SK-N-SH (cell line): ENCODE measurements around the gene SLC25A41. TPM values are rescaled to one million over a fixed set of nuclear protein-coding genes. Genes with fewer than 3 reads are reported as not detected.
A peak's percentile ranks its signal among the peaks of the same experiment; 100 is the strongest.

Source experiments
- CTCF ChIA-PET: fragments of 300-600, 350-600 bp; formaldehyde crosslinking; extraction: SDS; loops from one replicate; lab custom pipeline; 2021; lab: Yijun Ruan, JAX
- POLR2A ChIA-PET: fragments of 350-600 bp; sonication (Branson Sonifier 250); formaldehyde crosslinking; extraction: SDS; loops from one replicate; lab custom pipeline; 2020; ENCODE audit warnings: antibody characterized with exemption, inconsistent platforms; lab: Yijun Ruan, JAX
- DNase-seq: peaks from one replicate; pipeline ENCODE4 v3.0.0; 2012
- H2AFZ ChIP-seq: fragments of 200-600 bp; sonication (generic); 2 replicates; pipeline ENCODE4 v1.8.1; 2016; ENCODE audit warnings: antibody characterized with exemption, mild to moderate bottlenecking, low read depth
- H3F3A ChIP-seq: fragments of 200-600 bp; sonication (generic); replicated peaks from 2 replicates; pipeline ENCODE3; 2016; ENCODE audit warnings: antibody characterized with exemption, mild to moderate bottlenecking; ENCODE audit not compliant: insufficient read depth
- H3K27ac ChIP-seq, 2 experiments: fragments of 200-500 bp in 1 of 2; fragments of 200-600 bp in 1 of 2; sonication (Bioruptor generic) in 1 of 2; sonication (generic), shearing (Covaris generic) in 1 of 2; 2 replicates each; pipeline versions ENCODE4 v1.5.1 to v1.6.1; 2014 to 2016; ENCODE audit warnings: low read depth in 2 of 2, inconsistent platforms in 1 of 2, low read length in 1 of 2, mild to moderate bottlenecking in 1 of 2, mixed read lengths in 1 of 2
- H3K27me3 ChIP-seq: fragments of 200-600 bp; sonication (generic), shearing (Covaris generic); 2 replicates; pipeline ENCODE4 v1.6.1; 2016; ENCODE audit warnings: mixed run types; ENCODE audit not compliant: insufficient read depth
- H3K36me3 ChIP-seq, 2 experiments: fragments of 200-500 bp in 1 of 2; fragments of 200-600 bp in 1 of 2; sonication (Bioruptor generic) in 1 of 2; sonication (generic) in 1 of 2; replicated peaks in 1 of 2; 2 replicates each; pipeline versions ENCODE3 to v1.5.1; 2014 to 2016; ENCODE audit warnings: low read length in 1 of 2, mild to moderate bottlenecking in 1 of 2; ENCODE audit not compliant: insufficient read depth in 2 of 2, control insufficient read depth in 1 of 2
- H3K4me1 ChIP-seq, 2 experiments: fragments of 200-500 bp in 1 of 2; fragments of 200-600 bp in 1 of 2; sonication (Bioruptor generic) in 1 of 2; sonication (generic), shearing (Covaris generic) in 1 of 2; 2 replicates each; pipeline versions ENCODE4 v1.5.1 to v1.6.1; 2014 to 2016; ENCODE audit warnings: low read depth in 1 of 2, low read length in 1 of 2, mixed run types in 1 of 2; ENCODE audit not compliant: insufficient read depth in 2 of 2, control insufficient read depth in 1 of 2
- H3K4me2 ChIP-seq: fragments of 200-600 bp; sonication (generic), shearing (Covaris generic); 2 replicates; pipeline ENCODE4 v1.6.1; 2017; ENCODE audit warnings: mixed run types
- H3K4me3 ChIP-seq, 2 experiments: fragments of 200-500 bp in 1 of 2; fragments of 200-600 bp in 1 of 2; sonication (Bioruptor generic) in 1 of 2; sonication (generic), shearing (Covaris generic) in 1 of 2; 2 replicates each; pipeline versions ENCODE4 v1.5.1 to v1.8.1; 2014 to 2016; ENCODE audit warnings: low read depth in 2 of 2, inconsistent platforms in 1 of 2, low read length in 1 of 2, mild to moderate bottlenecking in 1 of 2, mixed read lengths in 1 of 2, moderate library complexity in 1 of 2
- H3K79me2 ChIP-seq: fragments of 200-600 bp; sonication (generic); 2 replicates; pipeline ENCODE4 v1.8.1; 2017; ENCODE audit warnings: mild to moderate bottlenecking; ENCODE audit not compliant: insufficient read depth
- H3K9ac ChIP-seq: fragments of 200-600 bp; sonication (generic); 2 replicates; pipeline ENCODE4 v1.6.1; 2017; ENCODE audit warnings: mixed run types
- H3K9me2 ChIP-seq: fragments of 200-600 bp; sonication (generic); 2 replicates; pipeline ENCODE4 v1.6.1; 2017; ENCODE audit warnings: mixed run types
- H3K9me3 ChIP-seq: fragments of 200-600 bp; sonication (generic); 2 replicates; pipeline ENCODE4 v1.6.1; 2017; ENCODE audit warnings: mixed run types, mild to moderate bottlenecking, moderate library complexity
- H4K20me1 ChIP-seq: fragments of 200-600 bp; sonication (generic); 2 replicates; pipeline ENCODE4 v1.6.1; 2017; ENCODE audit warnings: mild to moderate bottlenecking, mixed run types; ENCODE audit not compliant: insufficient read depth
- ELF1 ChIP-seq: IDR thresholded peaks from 2 replicates; pipeline ENCODE4 v1.4.0; 2012
- EZH2phosphoT487 ChIP-seq: fragments of 200-600 bp; sonication (generic); IDR thresholded peaks from 2 replicates; pipeline ENCODE4 v1.6.1; 2017; ENCODE audit warnings: low read depth, mixed run types, mild to moderate bottlenecking, antibody characterized with exemption, moderate library complexity, borderline replicate concordance
- FOSL2 ChIP-seq: IDR thresholded peaks from 2 replicates; pipeline ENCODE4 v1.4.0; 2012; ENCODE audit warnings: low read depth, mild to moderate bottlenecking, moderate library complexity, borderline replicate concordance
- IRF3 ChIP-seq: fragments of 150-350 bp; IDR thresholded peaks from 2 replicates; pipeline ENCODE4 v1.6.1; 2016; ENCODE audit warnings: mild to moderate bottlenecking, low read depth, low read length
- JUND ChIP-seq: IDR thresholded peaks from 2 replicates; pipeline ENCODE4 v1.4.0; 2012
- MAX ChIP-seq: IDR thresholded peaks from 2 replicates; pipeline ENCODE4 v1.4.0; 2012; ENCODE audit warnings: low read depth
- MXI1 ChIP-seq: IDR thresholded peaks from 2 replicates; pipeline ENCODE4 v1.6.1; 2012; ENCODE audit warnings: mild to moderate bottlenecking, low read depth, low read length, improper control_type of control experiment
- PBX3 ChIP-seq: IDR thresholded peaks from 2 replicates; pipeline ENCODE4; 2012
- RXRA ChIP-seq: IDR thresholded peaks from 2 replicates; pipeline ENCODE4 v1.4.0; 2012; ENCODE audit warnings: low read depth, mild to moderate bottlenecking, borderline replicate concordance
- SIN3A ChIP-seq: IDR thresholded peaks from 2 replicates; pipeline ENCODE4 v1.6.1; 2012; ENCODE audit warnings: low read depth, mild to moderate bottlenecking, low read length, moderate library complexity, borderline replicate concordance
- USF1 ChIP-seq: IDR thresholded peaks from 2 replicates; pipeline ENCODE4 v1.4.0; 2012; ENCODE audit warnings: low read depth, borderline replicate concordance
- YY1 ChIP-seq: IDR thresholded peaks from 2 replicates; pipeline ENCODE4 v1.4.0; 2012; ENCODE audit warnings: low read depth, mild to moderate bottlenecking
- WGBS: methylation state at CpG from one replicate; pipeline ENCODE4 v1.1.6; 2017; ENCODE audit warnings: low lambda C conversion rate; 5-methylcytosine and 5-hydroxymethylcytosine counted together
- polyA plus RNA-seq, 3 experiments: library from polyadenylated mRNA; depleted of rRNA; stranded (reverse); fragments of >200 nt; gene quantifications; 2 replicates each; pipeline ENCODE4 v1.2.3, GENCODE V29; 2012

SLC25A41 gene
- polyA plus RNA-seq, 1 of the 3 experiments (the other 2 are of a cell fraction) = 0.12 TPM

GRCh38 chr19:6423499-6424194 lies 9.9 kb downstream of the SLC25A41 start:
- Histone ChIP-seq H4K20me1 (peaks cover 54% of the 10 kb centered on the region), H3K27me3 (no peaks in the 10 kb centered on the region), H3K4me2 (peak overlapping the region; percentile 98), H3K27ac (peak overlapping the region; percentile 56 to 65; a peak in 3 of 4 replicates)
- 0% methylated on average over 18 of the region's 20 CpGs for WGBS
- CTCF ChIA-PET = interaction anchor here (4.0 kb wide), 1 partner anchor 12 kb away, joined by 16 read pairs; no protein-coding TSS in a partner anchor
- DNase-seq = peak; percentile 65
- no peak for TF ChIP-seq SIN3A
- TF ChIP-seq MAX = no peak
- TF ChIP-seq MXI1 = peak; percentile 33; the same call in 1 of the 2 replicates
- TF ChIP-seq ELF1 = no peak
- TF ChIP-seq EZH2phosphoT487 = no peak
- TF ChIP-seq, all 33 proteins: peak for 1
- POLR2A ChIA-PET = no interaction called here
- H3K36me3 ChIP-seq = peaks cover 10 to 37% of the 10 kb centered on the region in 2 experiments
- no peak overlapping the region for H2AFZ ChIP-seq
- H3K9ac ChIP-seq = peak overlapping the region; percentile 93
- no peaks in the 10 kb centered on the region for H3K9me3 ChIP-seq
- peaks cover 6% of the 10 kb centered on the region for H3F3A ChIP-seq
- H3K4me1 ChIP-seq = peaks cover 10 to 15% of the 10 kb centered on the region in 2 experiments; a peak in 2 of 4 replicates
- H3K79me2 ChIP-seq = peaks cover 52% of the 10 kb centered on the region
- no peaks in the 10 kb centered on the region for H3K9me2 ChIP-seq
- H3K4me3 ChIP-seq = peak overlapping the region; percentile 83 to 88

- POLR2A ChIA-PET = no interaction called here
- 0 out of 2 replicates have a peak overlapping the region, but pooled peaks have one; percentile 93 for H3K9ac ChIP-seq
- 90% methylated on average over 10 of the region's 20 CpGs for WGBS
These were observed 12.2 kb downstream of the SLC25A41 start for GRCh38 chr19:6421075-6422014.

More at GRCh38 chr19:6421075-6422014, 12.2 kb downstream of the SLC25A41 start:
- CTCF ChIA-PET = interaction anchor here (4.0 kb wide), 1 partner anchor 10 kb away, joined by 16 read pairs; no protein-coding TSS in a partner anchor
- Histone ChIP-seq H2AFZ (no peak overlapping the region), H3K9me3 (no peaks in the 10 kb centered on the region), H3K79me2 (peaks cover 61% of the 10 kb centered on the region), H3F3A (peaks cover 6% of the 10 kb centered on the region), H3K9me2 (no peaks in the 10 kb centered on the region), H3K4me1 (peaks cover 10 to 15% of the 10 kb centered on the region in 2 experiments; a peak in 2 of 4 replicates), H3K4me3 (no peak overlapping the region), H3K27me3 (no peaks in the 10 kb centered on the region), H3K27ac (no peak overlapping the region), H4K20me1 (peaks cover 67% of the 10 kb centered on the region), H3K36me3 (peaks cover 23 to 60% of the 10 kb centered on the region in 2 experiments), H3K4me2 (peak overlapping the region; percentile 98; the same call in 1 of the 2 replicates)
- TF ChIP-seq IRF3 = no peak
- no peak for TF ChIP-seq YY1
- TF ChIP-seq USF1 = no peak
- no peak for TF ChIP-seq FOSL2
- no peak for TF ChIP-seq EZH2phosphoT487
- no peak for TF ChIP-seq JUND
- no peak for TF ChIP-seq MXI1
- no peak for TF ChIP-seq RXRA
- no peak for TF ChIP-seq SIN3A
- no peak for TF ChIP-seq PBX3
- peak; percentile 6 for DNase-seq
